WTC11 (cell line): ENCODE data around the gene NIN.
"Not testable (repeated sequence)": the region's sequence is repeated elsewhere in the genome, so short reads cannot be mapped to it uniquely, and the experiment has no call there.

ENCODE experiments used
- ATF3 ChIP-seq: sonication (generic); formaldehyde crosslinking; conservative IDR thresholded peaks from 2 replicates; pipeline ENCODE4 v1.8.1; 2022; ENCODE audit warnings: mild to moderate bottlenecking, missing genetic modification reagents
- CREB1 ChIP-seq: sonication (generic); formaldehyde crosslinking; IDR thresholded peaks from 2 replicates; pipeline ENCODE4 v1.8.0; 2023; ENCODE audit warnings: mild to moderate bottlenecking, missing genetic modification reagents
- CTCF ChIP-seq: fragments of 200-600 bp; IDR thresholded peaks from 2 replicates; pipeline ENCODE4 v1.8.0; 2022; ENCODE audit warnings: antibody characterized with exemption
- E2F4 ChIP-seq: sonication (generic); formaldehyde crosslinking; IDR thresholded peaks from 2 replicates; pipeline ENCODE4 v1.8.1; 2022; ENCODE audit warnings: low read depth, mild to moderate bottlenecking, moderate library complexity, missing genetic modification reagents, borderline replicate concordance
- FOXK1 ChIP-seq: sonication (generic); formaldehyde crosslinking; IDR thresholded peaks from 2 replicates; pipeline ENCODE4 v1.8.0; 2022; ENCODE audit warnings: mild to moderate bottlenecking, moderate library complexity, missing genetic modification reagents
- JUN ChIP-seq: sonication (generic); formaldehyde crosslinking; IDR thresholded peaks from 2 replicates; pipeline ENCODE4 v1.8.0; 2023; ENCODE audit warnings: mild to moderate bottlenecking, missing genetic modification reagents
- SOX15 ChIP-seq: fragments of 250-450 bp; sonication (Bioruptor Pico); IDR thresholded peaks from 2 replicates; pipeline ENCODE4 v1.9.0; 2021; ENCODE audit warnings: mild to moderate bottlenecking
- USF2 ChIP-seq: sonication (generic); formaldehyde crosslinking; IDR thresholded peaks from 2 replicates; pipeline ENCODE4 v1.8.1; 2023; ENCODE audit warnings: mild to moderate bottlenecking, missing genetic modification reagents, moderate library complexity
- ZNF121 ChIP-seq: sonication (generic); formaldehyde crosslinking; IDR thresholded peaks from 2 replicates; pipeline ENCODE4 v1.8.0; 2023; ENCODE audit warnings: missing genetic modification reagents

- TF ChIP-seq CTCF; USF2; ATF3; FOXK1 (CRISPR knock-in tag); CREB1; ZNF121; JUN (CRISPR knock-in tag); SOX15 (CRISPR knock-in tag); E2F4 (CRISPR knock-in tag): not testable (repeated sequence)
These were observed 136.7 kb downstream of the NIN start for GRCh38 chr14:50694260-50694659.
